HL-60 (cell line): Measurements from ENCODE around the gene HPS1.

Experiments
- POLR2AphosphoS5 ChIP-seq: IDR thresholded peaks from 2 replicates; pipeline ENCODE4 v1.6.1; 2012; ENCODE audit warnings: low read depth
- TF ChIP-seq, protein P1 (sequence below): IDR thresholded peaks from one replicate; pipeline ENCODE4 v1.5.1; 2011; ENCODE audit warnings: low read length, control low read depth, inconsistent platforms; ENCODE audit not compliant: insufficient read depth

DNA sequence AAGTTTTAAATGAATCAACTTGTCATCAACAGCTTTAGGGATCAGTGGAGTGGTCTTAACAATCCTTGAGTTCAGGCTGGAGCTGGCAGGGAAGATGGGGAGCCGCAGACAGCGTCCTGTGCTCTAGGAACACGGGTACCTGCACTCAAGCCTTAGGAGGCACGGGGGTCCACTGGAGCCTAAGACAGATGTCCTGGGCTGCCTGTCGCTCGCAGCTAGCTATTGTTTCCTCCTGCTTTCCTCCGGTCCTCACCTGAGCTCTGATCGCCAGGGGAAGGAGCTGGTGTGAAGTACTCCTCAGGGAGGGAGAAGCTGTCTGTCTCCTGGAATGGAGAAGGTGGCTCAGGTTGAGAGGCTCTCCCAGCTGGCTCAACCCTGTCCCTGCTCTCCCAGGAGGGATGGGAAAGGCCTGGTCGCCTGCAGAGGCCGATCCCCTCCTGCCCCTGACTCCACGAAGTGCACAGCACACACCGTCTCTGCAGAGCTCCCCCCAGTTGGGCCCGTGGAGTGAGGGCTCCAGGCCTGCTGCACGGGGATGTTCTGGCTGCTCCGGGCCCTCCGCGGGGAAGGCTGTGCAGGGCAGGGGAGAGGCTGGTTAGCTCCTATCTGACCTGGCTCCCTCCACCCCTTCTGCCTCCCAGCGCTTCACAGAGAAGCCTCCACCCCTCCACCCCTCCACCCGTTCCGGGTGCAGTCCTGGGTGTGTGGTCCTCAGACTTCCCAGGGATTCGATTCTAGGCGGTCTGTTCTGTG is 17.2 kb downstream of the HPS1 start:
- no peak for TF ChIP-seq POLR2AphosphoS5
- TF ChIP-seq, protein P1, sequence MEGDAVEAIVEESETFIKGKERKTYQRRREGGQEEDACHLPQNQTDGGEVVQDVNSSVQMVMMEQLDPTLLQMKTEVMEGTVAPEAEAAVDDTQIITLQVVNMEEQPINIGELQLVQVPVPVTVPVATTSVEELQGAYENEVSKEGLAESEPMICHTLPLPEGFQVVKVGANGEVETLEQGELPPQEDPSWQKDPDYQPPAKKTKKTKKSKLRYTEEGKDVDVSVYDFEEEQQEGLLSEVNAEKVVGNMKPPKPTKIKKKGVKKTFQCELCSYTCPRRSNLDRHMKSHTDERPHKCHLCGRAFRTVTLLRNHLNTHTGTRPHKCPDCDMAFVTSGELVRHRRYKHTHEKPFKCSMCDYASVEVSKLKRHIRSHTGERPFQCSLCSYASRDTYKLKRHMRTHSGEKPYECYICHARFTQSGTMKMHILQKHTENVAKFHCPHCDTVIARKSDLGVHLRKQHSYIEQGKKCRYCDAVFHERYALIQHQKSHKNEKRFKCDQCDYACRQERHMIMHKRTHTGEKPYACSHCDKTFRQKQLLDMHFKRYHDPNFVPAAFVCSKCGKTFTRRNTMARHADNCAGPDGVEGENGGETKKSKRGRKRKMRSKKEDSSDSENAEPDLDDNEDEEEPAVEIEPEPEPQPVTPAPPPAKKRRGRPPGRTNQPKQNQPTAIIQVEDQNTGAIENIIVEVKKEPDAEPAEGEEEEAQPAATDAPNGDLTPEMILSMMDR = no peak
